T-helper 2 cell treated with Interferon-gamma antibody and Interleukin-4, amounts not matched to agents 5 μg/mL and 100 μg/mL, for 36 hours (primary cell): Measurements from ENCODE around the gene PLA2G2E.
"Not testable (repeated sequence)": the region's sequence is repeated elsewhere in the genome, so short reads cannot be mapped to it uniquely, and the experiment has no call there.

Experiments
- DNase-seq: peaks from one replicate; pipeline ENCODE4 v3.0.0; 2021; ENCODE audit warnings: low spot score
- H3K27ac Mint-ChIP-seq: one replicate; pipeline ENCODE4 v1.8.0; 2021; ENCODE audit warnings: mild to moderate bottlenecking, mixed read lengths
- H3K27me3 Mint-ChIP-seq: one replicate; pipeline ENCODE4 v1.8.0; 2021; ENCODE audit warnings: low read depth, mixed read lengths
- H3K36me3 Mint-ChIP-seq: one replicate; pipeline ENCODE4 v1.8.0; 2021; ENCODE audit warnings: low read depth, mixed read lengths
- H3K4me1 Mint-ChIP-seq: one replicate; pipeline ENCODE4 v1.8.0; 2021; ENCODE audit warnings: low read depth, mixed read lengths
- H3K4me3 Mint-ChIP-seq: one replicate; pipeline ENCODE4 v1.8.0; 2022; ENCODE audit warnings: mild to moderate bottlenecking, moderate library complexity, mixed read lengths
- H3K9me3 Mint-ChIP-seq: one replicate; pipeline ENCODE4 v1.8.0; 2021; ENCODE audit warnings: mixed read lengths

The PLA2G2E gene

GRCh38 chr1:19942657-19943056 is 19.2 kb upstream of the PLA2G2E start:
- H3K4me3 Mint-ChIP-seq = no peak overlapping the region
- H3K4me1 Mint-ChIP-seq = no peaks in the 10 kb centered on the region
- no peaks in the 10 kb centered on the region for H3K36me3 Mint-ChIP-seq
- peaks cover 9% of the 10 kb centered on the region for H3K27me3 Mint-ChIP-seq
- H3K27ac Mint-ChIP-seq = no peak overlapping the region
- no peaks in the 10 kb centered on the region for H3K9me3 Mint-ChIP-seq
- DNase-seq = no peak

DNA sequence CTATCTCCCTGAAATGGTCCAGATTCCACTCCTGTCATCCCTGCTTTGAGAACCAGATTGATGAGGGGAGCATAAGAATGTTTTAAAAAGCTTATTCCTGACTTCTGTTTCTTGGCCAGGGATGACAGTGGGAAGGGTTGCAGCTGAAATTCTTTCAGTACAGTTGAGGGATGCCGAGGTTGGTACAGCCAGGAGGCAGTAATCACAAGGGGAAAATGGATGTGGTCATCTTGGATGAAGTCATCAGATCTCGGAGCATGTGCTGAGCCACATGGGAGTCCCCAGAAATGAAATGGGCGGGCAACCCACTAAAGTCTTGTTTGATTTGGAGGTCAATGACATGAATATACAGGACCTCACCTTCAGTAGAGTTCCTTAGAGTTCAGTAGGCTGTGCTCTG is 18.7 kb upstream of the PLA2G2E start:
- peaks cover 9% of the 10 kb centered on the region for H3K27me3 Mint-ChIP-seq
- DNase-seq = no peak
- H3K36me3 Mint-ChIP-seq = no peaks in the 10 kb centered on the region
- no peak overlapping the region for H3K27ac Mint-ChIP-seq
- no peaks in the 10 kb centered on the region for H3K4me1 Mint-ChIP-seq
- H3K4me3 Mint-ChIP-seq = no peak overlapping the region
- no peaks in the 10 kb centered on the region for H3K9me3 Mint-ChIP-seq

DNA sequence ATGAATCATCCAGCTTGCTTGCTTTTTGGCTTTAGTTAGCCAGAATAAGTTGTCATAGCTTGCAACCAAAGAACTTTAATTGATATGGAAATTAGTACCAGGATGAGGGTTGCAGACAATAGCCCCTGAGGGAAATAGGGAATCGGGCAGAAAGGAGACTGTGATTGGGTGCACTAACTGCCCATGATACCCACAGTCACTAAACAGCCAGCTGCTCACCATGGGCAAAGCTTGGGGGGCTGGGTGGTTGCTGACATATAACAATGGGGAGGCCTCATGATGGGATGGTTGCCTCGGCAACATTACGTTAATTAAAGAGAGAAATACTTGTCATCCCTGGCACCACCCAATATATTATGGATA is 17.8 kb upstream of the PLA2G2E start:
- Mint-ChIP-seq H3K4me1 (no peaks in the 10 kb centered on the region), H3K27ac (no peak overlapping the region), H3K9me3 (no peaks in the 10 kb centered on the region), H3K27me3 (peaks cover 2% of the 10 kb centered on the region), H3K36me3 (no peaks in the 10 kb centered on the region), H3K4me3 (no peak overlapping the region)
- no peak for DNase-seq

GRCh38 chr1:19940486-19941205 is 17.2 kb upstream of the PLA2G2E start:
- no peaks in the 10 kb centered on the region for H3K9me3 Mint-ChIP-seq
- no peak overlapping the region for H3K4me3 Mint-ChIP-seq
- no peaks in the 10 kb centered on the region for H3K36me3 Mint-ChIP-seq
- H3K27ac Mint-ChIP-seq = no peak overlapping the region
- no peaks in the 10 kb centered on the region for H3K4me1 Mint-ChIP-seq
- DNase-seq = no peak
- H3K27me3 Mint-ChIP-seq = no peaks in the 10 kb centered on the region

GRCh38 chr1:19938472-19938871 is 15.1 kb upstream of the PLA2G2E start:
- H3K36me3 Mint-ChIP-seq = no peaks in the 10 kb centered on the region
- no peak for DNase-seq

DNA sequence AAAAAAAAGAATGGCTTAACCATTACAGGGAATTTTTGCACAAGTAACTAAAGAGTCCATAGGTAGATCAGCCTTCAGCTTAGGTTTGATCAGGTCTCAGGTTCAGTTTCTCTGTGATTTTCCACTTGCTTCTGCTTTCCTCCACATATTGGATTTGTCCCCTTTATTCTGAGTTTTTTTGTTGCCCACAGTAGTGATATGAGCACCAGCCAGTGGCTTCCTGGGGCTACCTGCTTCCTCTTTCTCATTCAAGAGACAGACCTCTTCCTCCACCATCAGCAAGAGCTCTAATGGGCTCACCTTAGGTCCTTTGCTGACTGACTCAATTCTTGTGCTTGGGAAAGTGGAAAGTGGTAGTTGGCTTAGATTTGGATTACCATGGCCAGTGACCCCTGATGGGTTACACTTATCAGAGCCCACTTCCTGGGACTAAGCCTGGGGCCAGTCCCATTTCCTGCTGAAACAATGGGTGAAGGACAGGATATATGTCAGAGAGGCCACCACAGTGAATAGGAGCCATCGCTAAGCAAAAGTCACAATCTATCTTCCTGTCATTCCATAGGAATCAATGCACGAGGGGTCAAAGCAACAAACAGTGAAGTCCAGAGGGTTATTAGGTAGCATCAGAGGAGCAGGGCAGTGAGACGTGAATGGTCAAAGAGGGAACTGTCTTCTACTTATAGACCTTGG is 12.8 kb upstream of the PLA2G2E start:
- Mint-ChIP-seq H3K36me3 (peaks cover 2% of the 10 kb centered on the region), H3K4me1 (no peaks in the 10 kb centered on the region), H3K27ac (no peak overlapping the region), H3K4me3 (no peak overlapping the region), H3K27me3 (no peaks in the 10 kb centered on the region), H3K9me3 (peaks cover 19% of the 10 kb centered on the region)
- no peak for DNase-seq

More at GRCh38 chr1:19938472-19938871, 15.1 kb upstream of the PLA2G2E start:
- H3K27ac Mint-ChIP-seq = no peak overlapping the region
- H3K4me3 Mint-ChIP-seq = no peak overlapping the region
- H3K27me3 Mint-ChIP-seq = no peaks in the 10 kb centered on the region
- H3K4me1 Mint-ChIP-seq = no peaks in the 10 kb centered on the region
- H3K9me3 Mint-ChIP-seq = no peaks in the 10 kb centered on the region

- Mint-ChIP-seq H3K9me3 (peaks cover 30% of the 10 kb centered on the region), H3K36me3 (peaks cover 2% of the 10 kb centered on the region), H3K4me3 (no peak overlapping the region), H3K4me1 (no peaks in the 10 kb centered on the region), H3K27ac (no peak overlapping the region), H3K27me3 (peaks cover 3% of the 10 kb centered on the region)
- DNase-seq = no peak
These were observed 10.9 kb upstream of the PLA2G2E start for GRCh38 chr1:19934336-19934735.

GRCh38 chr1:19932866-19933265 is 9.4 kb upstream of the PLA2G2E start:
- Mint-ChIP-seq H3K4me1 (no peaks in the 10 kb centered on the region), H3K36me3 (peaks cover 2% of the 10 kb centered on the region), H3K27ac (no peak overlapping the region), H3K4me3 (no peak overlapping the region), H3K9me3 (peaks cover 30% of the 10 kb centered on the region), H3K27me3 (peaks cover 5% of the 10 kb centered on the region)
- DNase-seq = no peak

DNA sequence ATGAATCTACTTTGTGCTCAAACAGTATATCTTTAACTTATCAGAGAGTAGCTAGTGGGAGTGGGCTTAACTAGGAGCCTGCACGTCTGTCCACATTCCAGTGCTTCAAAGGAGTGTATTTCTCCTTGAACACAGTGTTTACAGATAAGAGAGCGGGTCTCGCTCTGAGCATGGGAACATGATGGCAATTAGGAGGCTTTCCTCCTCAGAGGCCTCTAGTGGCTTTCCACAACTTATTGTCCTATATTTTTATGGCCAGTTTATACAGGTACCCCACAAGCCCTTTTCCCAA is 3.7 kb upstream of the PLA2G2E start:
- H3K36me3 Mint-ChIP-seq, H3K27me3 Mint-ChIP-seq, DNase-seq, H3K27ac Mint-ChIP-seq, H3K4me3 Mint-ChIP-seq, H3K4me1 Mint-ChIP-seq: not testable (repeated sequence)
- peaks cover 19% of the 10 kb centered on the region for H3K9me3 Mint-ChIP-seq

DNA sequence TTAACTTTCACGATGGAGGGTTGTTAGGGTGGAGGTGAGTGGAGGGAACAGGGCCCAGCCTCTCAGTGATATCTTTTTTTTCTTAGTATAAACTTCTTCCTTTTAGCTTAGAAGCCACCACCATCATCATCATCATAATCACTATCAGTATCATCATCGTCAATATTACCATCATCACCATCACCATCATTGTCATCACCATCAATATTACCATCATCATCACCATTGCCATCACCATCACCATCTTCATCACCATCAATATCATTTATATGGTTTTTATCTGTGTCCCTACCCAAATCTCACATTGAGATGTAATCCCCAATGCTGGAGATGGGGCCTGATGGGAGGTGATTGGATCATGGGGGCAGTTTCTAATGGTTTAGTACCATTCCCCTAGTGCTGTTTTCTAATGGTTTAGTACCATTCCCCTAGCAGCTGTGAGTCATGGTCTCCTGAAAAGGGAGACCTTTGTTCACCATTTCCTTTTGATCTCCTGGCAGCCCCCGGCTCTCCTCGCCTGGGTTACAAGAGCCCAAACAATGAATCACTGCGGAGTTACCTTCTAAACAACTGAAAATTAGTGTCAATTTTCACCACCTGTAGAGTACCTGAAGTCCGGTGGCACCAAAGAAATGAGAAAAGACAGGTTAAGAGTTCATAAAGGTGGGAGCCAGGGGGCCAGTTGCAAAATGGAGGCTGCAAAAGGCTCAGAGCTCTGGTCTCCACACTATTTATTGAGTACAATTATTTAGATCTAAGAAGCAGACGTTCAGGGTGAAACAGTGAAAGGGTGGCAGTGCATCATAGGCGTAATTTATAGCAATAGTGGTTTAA is 3.1 kb upstream of the PLA2G2E start:
- peaks cover 14% of the 10 kb centered on the region for H3K9me3 Mint-ChIP-seq
- DNase-seq = no peak

DNA sequence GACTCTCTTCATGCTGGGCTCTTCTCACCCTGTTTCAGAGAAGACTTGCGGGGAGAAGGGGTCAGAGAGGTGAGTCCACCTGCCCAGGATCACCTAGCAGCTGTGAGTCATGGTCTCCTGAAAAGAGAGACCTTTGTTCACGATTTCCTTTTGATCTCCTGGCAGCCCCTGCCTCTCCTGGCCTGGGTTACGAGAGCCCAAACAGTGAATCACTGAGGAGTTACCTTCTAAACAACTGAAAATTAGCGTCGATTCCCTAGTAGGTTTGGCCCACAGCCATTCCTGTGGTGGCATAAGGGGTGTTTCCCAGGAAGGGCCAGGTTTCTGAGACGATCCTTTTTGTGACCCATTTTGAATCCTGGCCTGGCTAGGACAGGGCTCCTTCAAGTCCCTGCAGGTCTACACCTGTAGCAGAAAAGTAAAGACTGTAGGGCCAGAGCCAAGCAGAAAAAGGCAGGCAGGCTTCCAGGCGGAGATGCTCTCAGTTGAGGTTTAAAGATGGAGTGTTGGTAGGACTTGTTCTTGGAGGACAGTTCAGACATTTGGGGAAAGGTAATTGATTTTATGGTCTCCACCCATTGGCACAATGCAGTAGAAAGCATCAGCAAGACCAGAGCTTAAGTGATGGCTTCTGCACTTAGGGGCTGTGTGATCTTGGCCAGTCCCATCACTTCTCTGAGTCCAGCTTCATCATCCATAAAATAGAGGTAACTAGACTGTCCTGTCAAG is 2.1 kb upstream of the PLA2G2E start:
- Mint-ChIP-seq H3K27ac (no peak overlapping the region), H3K4me3 (no peak overlapping the region), H3K36me3 (no peaks in the 10 kb centered on the region), H3K27me3 (peaks cover 8% of the 10 kb centered on the region), H3K4me1 (no peaks in the 10 kb centered on the region), H3K9me3 (peaks cover 4% of the 10 kb centered on the region)
- DNase-seq = no peak

More for the DNA sequence above, 3.1 kb upstream of the PLA2G2E start:
- H3K4me3 Mint-ChIP-seq = no peak overlapping the region
- no peaks in the 10 kb centered on the region for H3K4me1 Mint-ChIP-seq
- H3K27me3 Mint-ChIP-seq = peaks cover 8% of the 10 kb centered on the region
- no peaks in the 10 kb centered on the region for H3K36me3 Mint-ChIP-seq
- H3K27ac Mint-ChIP-seq = no peak overlapping the region

DNA sequence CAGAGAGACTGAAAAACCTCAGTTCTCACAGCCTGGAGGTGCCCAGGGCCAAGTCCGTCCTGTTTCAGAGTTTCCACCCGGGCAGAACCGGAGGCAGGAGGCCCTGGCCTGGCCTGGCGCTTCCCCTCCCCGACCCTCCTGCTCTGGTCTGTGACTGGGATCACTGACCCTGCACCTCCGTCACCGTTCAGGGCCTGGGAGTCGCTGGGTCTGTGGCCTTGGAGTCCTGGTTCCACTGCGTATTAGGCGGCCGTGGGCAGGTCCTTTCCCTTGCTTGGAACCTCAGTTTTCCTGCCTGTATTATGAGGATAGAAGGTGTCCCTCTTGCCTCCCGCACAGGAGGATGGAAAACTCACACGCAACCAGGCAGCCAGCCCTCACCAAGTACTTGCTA is 533 bp upstream of the PLA2G2E start:
- H3K4me3 Mint-ChIP-seq = no peak overlapping the region
- no peak for DNase-seq
- H3K27me3 Mint-ChIP-seq = peaks cover 2% of the 10 kb centered on the region
- no peaks in the 10 kb centered on the region for H3K36me3 Mint-ChIP-seq
- H3K9me3 Mint-ChIP-seq = no peaks in the 10 kb centered on the region
- H3K27ac Mint-ChIP-seq = no peak overlapping the region
- H3K4me1 Mint-ChIP-seq = no peaks in the 10 kb centered on the region

- DNase-seq = no peak
- Mint-ChIP-seq H3K4me1 (peaks cover 1% of the 10 kb centered on the region), H3K27ac (no peak overlapping the region), H3K27me3 (no peaks in the 10 kb centered on the region), H3K4me3 (no peak overlapping the region), H3K9me3 (no peaks in the 10 kb centered on the region), H3K36me3 (no peaks in the 10 kb centered on the region)
These were observed 1.3 kb downstream of the PLA2G2E start for GRCh38 chr1:19922015-19922688.
